GM08714 (cell line): Measurements from ENCODE around the gene PGAP6.
"Not testable (repeated sequence)": the region's sequence is repeated elsewhere in the genome, so short reads cannot be mapped to it uniquely, and the experiment has no call there.

Experiments used
- H3K4me3 ChIP-seq: fragments of 200-500 bp; sonication (Bioruptor generic); 2 replicates; pipeline ENCODE4 v1.5.1; 2014; ENCODE audit warnings: mild to moderate bottlenecking, low read length, inconsistent platforms
- ZNF274 ChIP-seq: IDR thresholded peaks from 2 replicates; pipeline ENCODE4 v1.6.1; 2012; ENCODE audit warnings: mild to moderate bottlenecking, low read depth, low read length

The PGAP6 gene

DNA sequence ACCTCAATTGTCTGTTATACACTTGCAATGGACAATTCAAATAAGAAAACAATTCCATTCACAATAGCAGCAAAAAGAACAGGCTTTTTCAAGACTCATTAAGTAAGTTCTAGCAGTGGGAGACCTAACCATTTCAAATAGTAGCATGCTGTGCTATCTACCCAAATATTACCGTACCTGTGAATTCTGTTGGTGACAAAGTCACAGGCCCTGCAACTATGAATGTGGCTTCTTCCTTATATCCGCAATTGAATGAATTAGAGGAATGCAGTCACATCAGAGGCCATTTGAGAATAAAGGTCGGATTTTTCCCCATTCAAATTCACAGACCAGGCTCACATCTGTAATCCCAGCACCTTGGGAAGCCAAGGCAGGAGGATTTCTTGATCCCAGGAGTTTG lies 14.4 kb upstream of the PGAP6 start:
- H3K4me3 ChIP-seq, result peak overlapping the region; percentile 63; the same call in 1 of the 2 replicates
- TF ChIP-seq ZNF274, result no peak

- no peak overlapping the region for H3K4me3 ChIP-seq
- no peak for TF ChIP-seq ZNF274
Observed at GRCh38 chr16:392450-393030, 10.8 kb upstream of the PGAP6 start.

DNA sequence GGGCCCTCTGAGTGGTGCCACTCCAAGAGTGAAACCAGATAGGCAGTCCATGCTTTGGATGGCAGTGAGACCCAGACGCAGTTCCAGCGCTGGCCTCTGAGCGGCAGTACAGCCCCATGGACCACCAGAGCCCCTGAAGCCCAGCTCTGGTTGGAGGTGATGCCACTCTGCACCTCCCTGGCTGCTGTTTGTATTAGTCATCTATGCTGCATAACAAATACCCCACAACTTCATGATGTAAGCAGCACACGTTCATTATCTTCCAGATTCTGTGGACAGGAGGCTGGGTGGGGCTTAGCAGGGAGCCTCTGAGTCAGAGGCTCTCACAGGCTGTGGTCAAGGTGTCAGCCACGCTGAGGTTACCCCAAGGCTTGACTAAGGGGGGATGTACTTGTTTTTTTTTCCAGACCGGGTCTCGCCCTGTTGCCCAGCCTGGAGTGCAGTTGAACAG lies 10.1 kb upstream of the PGAP6 start:
- H3K4me3 ChIP-seq, result no peak overlapping the region
- TF ChIP-seq ZNF274, result no peak

- no peak for TF ChIP-seq ZNF274
- H3K4me3 ChIP-seq, result no peak overlapping the region
Observed at GRCh38 chr16:389352-389751, 7.6 kb upstream of the PGAP6 start.

- H3K4me3 ChIP-seq, result not testable (repeated sequence)
Observed at GRCh38 chr16:387761-388666, 6.2 kb upstream of the PGAP6 start.

DNA sequence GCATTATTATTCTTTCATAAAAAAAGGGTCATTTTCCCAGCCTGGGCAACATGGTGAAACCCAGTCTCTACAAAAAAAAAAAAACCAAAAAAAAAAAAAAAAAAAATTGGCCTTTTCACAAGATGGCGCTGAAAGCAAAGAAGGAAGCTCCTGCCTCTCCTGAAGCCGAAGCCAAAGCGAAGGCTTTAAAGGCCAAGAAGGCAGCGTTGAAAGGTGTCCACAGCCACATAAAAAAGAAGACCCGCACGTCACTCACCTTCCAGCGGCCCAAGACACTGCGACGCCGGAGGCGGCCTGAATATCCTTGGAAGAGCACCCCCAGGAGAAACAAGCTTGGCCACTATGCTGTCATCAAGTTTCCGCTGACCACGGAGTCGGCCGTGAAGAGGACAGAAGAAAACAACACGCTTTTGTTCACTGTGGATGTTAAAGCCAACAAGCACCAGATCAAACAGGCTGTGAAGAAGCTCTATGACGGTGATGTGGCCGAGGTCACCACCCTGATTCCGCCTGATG lies 4.9 kb upstream of the PGAP6 start:
- H3K4me3 ChIP-seq, result no peak overlapping the region
- no peak for TF ChIP-seq ZNF274

DNA sequence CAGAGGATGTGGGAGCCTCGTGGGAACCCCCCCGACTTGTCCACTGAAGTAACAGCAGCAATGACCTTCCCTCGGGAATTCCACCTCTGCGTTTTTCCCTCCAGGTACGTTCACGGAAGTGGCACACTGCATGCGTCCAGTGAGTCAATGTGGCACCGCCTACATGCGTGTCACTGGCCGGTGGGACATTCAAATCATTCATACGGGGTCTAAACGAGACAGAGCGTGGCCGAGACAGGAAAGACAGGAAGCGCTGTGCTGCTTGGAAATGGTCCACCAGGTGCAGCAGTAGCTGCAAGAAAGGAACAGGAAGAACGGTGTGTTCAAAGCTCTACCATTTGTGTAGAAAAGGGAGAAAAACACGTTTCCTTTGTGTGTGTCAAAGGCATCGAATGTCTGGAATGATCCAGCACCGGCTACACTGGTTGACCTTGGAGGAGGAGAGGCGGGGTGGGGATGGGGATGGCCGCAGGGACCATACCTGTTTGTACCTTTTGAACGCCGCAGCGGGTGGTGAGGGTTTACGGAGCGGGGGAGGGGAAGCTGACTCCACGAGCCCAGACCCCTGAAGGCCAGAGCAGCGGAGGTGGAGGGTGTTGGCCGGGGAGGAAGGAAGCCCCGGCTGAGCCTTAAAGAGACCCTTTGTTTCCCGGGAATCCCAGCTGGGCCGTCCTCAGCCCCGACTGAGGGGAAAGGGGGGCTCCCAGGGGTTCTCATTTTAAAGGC lies 1.7 kb upstream of the PGAP6 start:
- TF ChIP-seq ZNF274, result no peak
- peak overlapping the region; percentile 84; the same call in 1 of the 2 replicates for H3K4me3 ChIP-seq

DNA sequence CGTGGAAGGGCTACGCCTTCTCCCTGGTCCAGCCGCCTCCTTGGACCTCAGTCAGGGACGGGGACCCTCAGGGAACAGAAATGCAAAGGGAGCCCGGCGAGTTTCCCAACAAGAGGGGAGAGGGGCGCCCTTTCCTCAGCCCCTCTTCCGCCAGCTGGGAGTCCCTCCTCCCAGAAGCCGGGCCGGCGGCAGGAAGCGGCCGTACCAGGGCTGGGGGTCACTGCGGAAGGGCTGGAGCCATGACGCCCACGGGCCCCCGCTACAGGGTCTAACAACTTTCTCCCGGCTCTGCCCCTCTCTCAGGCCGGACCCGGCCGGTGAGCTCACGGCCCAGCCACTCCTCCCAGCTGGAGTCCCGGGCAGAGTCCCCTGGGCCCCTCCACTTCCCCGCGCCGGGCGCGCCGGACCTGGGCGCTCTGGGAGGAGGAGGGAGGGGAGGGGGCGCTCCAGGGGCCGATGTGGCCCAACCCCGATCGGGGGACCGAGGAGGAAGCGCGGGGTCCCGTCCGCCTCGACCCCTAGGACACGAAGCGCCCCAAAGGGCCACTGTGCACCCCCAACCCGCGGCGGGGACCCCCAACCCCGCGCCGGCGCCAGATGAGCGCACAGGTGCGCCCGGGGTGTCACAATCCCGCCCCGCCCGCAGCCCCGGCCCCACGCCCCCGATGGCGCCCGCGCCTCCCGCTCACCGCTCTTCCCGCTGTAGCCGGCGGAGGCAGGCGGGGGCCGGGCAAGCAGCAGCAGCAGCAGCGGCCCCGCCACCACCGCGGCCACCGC lies 578 bp downstream of the PGAP6 start:
- TF ChIP-seq ZNF274, result no peak
- H3K4me3 ChIP-seq, result peak overlapping the region; percentile 79

DNA sequence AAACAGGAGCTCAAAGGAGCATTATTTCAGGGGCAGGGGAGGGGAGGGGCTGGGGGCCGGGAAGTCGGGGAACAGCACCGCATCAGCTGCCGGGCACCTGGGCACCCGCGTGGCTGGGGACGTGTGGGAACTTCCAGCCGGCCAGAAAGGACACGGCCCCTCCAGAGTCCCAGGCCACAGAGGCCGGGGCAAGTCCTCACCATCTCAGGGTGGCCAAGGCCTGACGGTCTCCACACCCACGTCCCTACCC lies 1.1 kb downstream of the PGAP6 start:
- no peak for TF ChIP-seq ZNF274
- peak overlapping the region; percentile 79 for H3K4me3 ChIP-seq

GRCh38 chr16:379961-380761 lies 1.6 kb downstream of the PGAP6 start:
- TF ChIP-seq ZNF274, result no peak
- peak overlapping the region; percentile 79; the same call in 1 of the 2 replicates for H3K4me3 ChIP-seq

GRCh38 chr16:379183-379960 lies 2.4 kb downstream of the PGAP6 start:
- TF ChIP-seq ZNF274, result no peak
- H3K4me3 ChIP-seq, result no peak overlapping the region

- no peak for TF ChIP-seq ZNF274
- no peak overlapping the region for H3K4me3 ChIP-seq
Observed at GRCh38 chr16:378821-379182, 3.0 kb downstream of the PGAP6 start.

GRCh38 chr16:378113-378820 lies 3.5 kb downstream of the PGAP6 start:
- H3K4me3 ChIP-seq, result not testable (repeated sequence)
